Measurements from ENCODE around the gene UBE3C. TPM values are rescaled to one million over a fixed set of nuclear protein-coding genes. Genes with fewer than 3 reads are reported as not detected.

Gene UBE3C
- total RNA-seq, 1 donor from 2014 or later = 56.9 TPM

- peak; percentile 30 for TF ChIP-seq CTCF (IDR thresholded peaks at IDR 0.05)
- no peak for DNase-seq
- H3K4me1 ChIP-seq = no peaks in the 10 kb centered on the region
- H3K9me3 ChIP-seq = no peaks in the 10 kb centered on the region
- H3K27me3 ChIP-seq = no peaks in the 10 kb centered on the region
- H3K27ac ChIP-seq = no peak overlapping the region
- peak; percentile 47 for ATAC-seq
- intact Hi-C loops (cut with DNase I) = no loop called here
- H3K36me3 ChIP-seq = peaks cover 91% of the 10 kb centered on the region
- no peak overlapping the region for H3K4me3 ChIP-seq
Observed at GRCh38 chr7:157228864-157229422, 90.2 kb downstream of the UBE3C start.

GRCh38 chr7:157233677-157234076 lies 95.0 kb downstream of the UBE3C start:
- intact Hi-C loops (cut with DNase I) = no loop called here
- H3K4me1 ChIP-seq = no peaks in the 10 kb centered on the region
- no peak overlapping the region for H3K27ac ChIP-seq
- H3K4me3 ChIP-seq = no peak overlapping the region
- H3K36me3 ChIP-seq = peaks cover 77% of the 10 kb centered on the region
- no peaks in the 10 kb centered on the region for H3K9me3 ChIP-seq
- H3K27me3 ChIP-seq = no peaks in the 10 kb centered on the region
- DNase-seq (no peak), ATAC-seq (no peak)
- no peak for TF ChIP-seq CTCF (IDR thresholded peaks at IDR 0.05)

GRCh38 chr7:157234271-157234670 lies 95.5 kb downstream of the UBE3C start:
- peaks cover 71% of the 10 kb centered on the region for H3K36me3 ChIP-seq
- TF ChIP-seq CTCF (IDR thresholded peaks at IDR 0.05) = no peak
- no peak for ATAC-seq

GRCh38 chr7:157235357-157236333 lies 96.9 kb downstream of the UBE3C start:
- peaks cover 57% of the 10 kb centered on the region for H3K36me3 ChIP-seq
- H3K9me3 ChIP-seq = no peaks in the 10 kb centered on the region
- no peaks in the 10 kb centered on the region for H3K4me1 ChIP-seq
- intact Hi-C loops (cut with DNase I) = no loop called here
- ATAC-seq (no peak), DNase-seq (no peak)
- no peaks in the 10 kb centered on the region for H3K27me3 ChIP-seq
- no peak overlapping the region for H3K27ac ChIP-seq
- TF ChIP-seq CTCF (IDR thresholded peaks at IDR 0.05) = no peak
- H3K4me3 ChIP-seq = no peak overlapping the region

More at GRCh38 chr7:157234271-157234670, 95.5 kb downstream of the UBE3C start:
- DNase-seq = no peak
- intact Hi-C loops (cut with DNase I) = no loop called here
- no peaks in the 10 kb centered on the region for H3K9me3 ChIP-seq
- H3K4me3 ChIP-seq = no peak overlapping the region
- H3K4me1 ChIP-seq = no peaks in the 10 kb centered on the region
- no peaks in the 10 kb centered on the region for H3K27me3 ChIP-seq
- no peak overlapping the region for H3K27ac ChIP-seq

- intact Hi-C loops (cut with DNase I) = no loop called here
- Histone ChIP-seq H3K36me3 (peaks cover 35% of the 10 kb centered on the region), H3K27ac (no peak overlapping the region), H3K9me3 (no peaks in the 10 kb centered on the region), H3K27me3 (no peaks in the 10 kb centered on the region), H3K4me3 (no peak overlapping the region), H3K4me1 (no peaks in the 10 kb centered on the region)
- ATAC-seq (peak; percentile 29), DNase-seq (no peak)
- no peak for TF ChIP-seq CTCF (IDR thresholded peaks at IDR 0.05)
Observed at GRCh38 chr7:157238087-157238486, 99.4 kb downstream of the UBE3C start.

Data from upper lobe of right lung (tissue), 1 donor.